Measurements from ENCODE around the gene NIN.
"Not testable (repeated sequence)": the region's sequence is repeated elsewhere in the genome, so short reads cannot be mapped to it uniquely, and the experiment has no call there.

NIN gene

GRCh38 chr14:50719911-50720759 lies 110.8 kb downstream of the NIN start:
- no peak for DNase-seq (ENCODE audit: low read depth in 2 of 3, low spot score in 2 of 3)

DNA sequence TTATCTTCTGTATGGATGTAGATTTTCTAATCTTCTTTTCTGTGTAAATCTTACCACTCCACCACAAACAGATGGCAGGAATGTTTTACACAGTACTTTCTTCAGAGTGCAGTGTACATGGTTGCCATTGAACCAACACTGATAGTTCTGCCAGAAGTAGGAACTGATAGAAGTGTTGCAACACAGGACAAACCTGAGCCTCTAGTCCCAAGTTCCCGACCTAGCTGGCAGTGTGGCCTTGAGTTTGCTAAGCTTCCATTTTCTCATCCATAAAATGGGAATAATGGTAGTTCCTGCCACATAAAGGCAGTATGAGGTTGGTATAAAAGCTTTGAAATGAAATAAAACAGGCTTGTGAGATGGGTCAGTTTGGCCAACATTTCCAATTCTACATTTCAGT lies 112.0 kb downstream of the NIN start:
- DNase-seq (ENCODE audit: low read depth in 2 of 3, low spot score in 2 of 3) = no peak

- DNase-seq (ENCODE audit: low read depth in 2 of 3, low spot score in 2 of 3) = no peak
These were observed 113.2 kb downstream of the NIN start for GRCh38 chr14:50717811-50718210.

GRCh38 chr14:50714450-50715073 lies 116.4 kb downstream of the NIN start:
- no peak for DNase-seq (ENCODE audit: low read depth in 2 of 3, low spot score in 2 of 3)

DNA sequence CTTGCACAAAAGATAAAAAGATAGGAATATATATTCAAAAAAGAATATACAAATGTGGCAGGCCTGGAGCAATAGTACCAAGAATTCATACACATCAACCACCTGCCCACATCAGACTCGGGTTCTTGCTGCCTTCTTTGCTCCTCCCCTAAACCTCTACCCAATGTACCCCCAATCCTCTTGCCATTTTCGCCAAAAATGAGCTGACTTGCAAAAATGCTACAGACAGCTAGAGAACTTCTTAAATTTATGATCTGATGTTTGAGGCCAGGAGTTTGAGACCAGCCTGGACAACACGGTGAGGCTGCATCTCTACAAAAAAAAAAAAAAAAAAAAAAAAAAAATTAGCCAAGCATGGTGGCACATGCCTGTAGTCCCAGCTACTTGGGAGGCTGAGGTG lies 119.9 kb downstream of the NIN start:
- no peak for DNase-seq (ENCODE audit: low read depth in 2 of 3, low spot score in 2 of 3)

- no peak for DNase-seq (ENCODE audit: low read depth in 2 of 3, low spot score in 2 of 3)
These were observed 125.9 kb downstream of the NIN start for GRCh38 chr14:50705026-50705593.

DNA sequence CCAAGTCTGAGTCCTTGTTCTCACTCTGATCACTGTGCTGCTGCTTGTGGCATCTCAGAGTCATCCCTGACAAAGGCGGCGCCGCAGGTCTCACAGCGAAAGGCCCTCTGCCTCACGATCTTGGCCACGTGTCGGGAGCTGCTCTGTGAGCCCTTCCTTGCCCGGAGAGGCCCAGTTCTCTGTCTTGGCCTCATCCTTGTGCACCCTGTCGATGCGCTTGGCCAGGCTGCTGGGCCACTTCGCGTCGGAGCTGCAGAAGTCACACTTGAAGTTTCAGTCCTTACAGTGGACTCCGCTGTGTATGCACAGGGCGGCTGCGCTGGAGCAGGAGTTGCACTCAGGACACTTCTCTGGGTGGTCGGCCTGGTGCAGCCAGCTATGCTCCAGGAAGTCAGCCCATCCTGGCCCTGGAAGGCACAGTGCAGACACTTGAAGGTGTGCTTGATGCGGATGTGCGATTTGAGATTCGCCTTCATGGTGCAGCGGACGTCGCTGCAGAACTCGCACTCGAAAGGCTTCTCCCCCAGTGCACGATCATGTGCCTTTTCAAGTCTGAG lies 126.4 kb downstream of the NIN start:
- no peak for DNase-seq (ENCODE audit: low read depth in 2 of 3, low spot score in 2 of 3)

- DNase-seq (ENCODE audit: low read depth in 2 of 3, low spot score in 2 of 3) = no peak
These were observed 133.2 kb downstream of the NIN start for GRCh38 chr14:50697659-50698290.

- DNase-seq (ENCODE audit: low read depth in 2 of 3, low spot score in 2 of 3) = not testable (repeated sequence)
These were observed 136.7 kb downstream of the NIN start for GRCh38 chr14:50694260-50694659.

DNA sequence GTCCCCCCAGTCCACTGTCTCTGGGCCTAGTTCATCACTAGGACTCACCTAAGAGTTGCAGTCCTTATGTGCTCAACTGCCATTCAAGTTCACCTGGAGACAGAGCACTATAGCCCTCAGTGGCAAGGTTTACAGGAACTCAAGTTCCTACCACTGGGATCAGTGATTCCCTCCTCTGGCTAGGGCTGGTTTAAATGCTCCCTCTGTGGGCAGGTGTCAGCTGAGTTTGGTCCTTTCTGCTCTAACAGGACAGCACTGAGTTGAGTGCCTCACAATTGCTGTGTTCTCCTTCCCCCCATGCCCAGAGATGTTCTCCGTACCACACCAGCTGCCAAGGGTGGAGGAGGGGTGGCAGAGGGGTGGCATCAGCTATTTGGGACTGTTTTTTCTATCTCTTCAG lies 142.1 kb downstream of the NIN start:
- DNase-seq (ENCODE audit: low read depth in 2 of 3, low spot score in 2 of 3) = no peak

DNA sequence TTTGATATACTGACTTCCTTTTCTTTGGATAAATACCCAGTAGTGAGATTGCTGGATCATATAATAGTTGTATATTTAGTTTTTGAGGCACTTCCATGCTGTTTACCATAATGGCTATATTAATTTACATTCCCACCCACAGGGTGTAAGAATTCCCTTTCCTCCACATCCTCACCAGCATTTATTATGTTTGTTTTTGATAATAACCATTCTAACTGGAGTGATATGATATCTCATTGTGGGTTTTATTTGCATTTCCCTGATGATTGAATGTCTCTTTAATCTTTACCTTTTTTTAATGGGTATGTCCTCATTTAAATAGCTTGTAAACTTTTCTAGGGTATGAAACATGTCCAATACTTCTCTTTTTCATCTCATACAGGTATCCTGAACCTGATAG lies 151.3 kb downstream of the NIN start:
- no peak for DNase-seq (ENCODE audit: low read depth in 2 of 3, low spot score in 2 of 3)

DNA sequence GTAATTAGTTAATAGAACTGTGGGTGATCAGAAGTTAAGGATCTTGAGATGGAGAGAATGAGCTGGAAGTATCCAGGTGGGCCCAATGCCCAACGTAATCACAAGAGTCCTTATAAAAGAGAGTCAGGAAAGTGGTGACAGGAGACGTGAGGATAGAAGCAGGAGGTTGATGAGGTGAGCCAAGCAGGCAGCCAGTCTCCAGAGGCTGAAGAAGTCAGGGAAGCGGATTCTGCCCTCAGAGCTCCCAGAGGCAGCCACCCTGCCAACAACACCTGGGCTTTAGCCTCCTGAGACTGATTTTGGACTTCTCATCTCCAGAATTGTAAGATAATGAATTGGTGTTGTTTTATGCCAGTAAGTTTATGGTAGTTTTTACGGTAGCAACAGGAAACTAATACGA lies 152.8 kb downstream of the NIN start:
- DNase-seq (ENCODE audit: low read depth in 2 of 3, low spot score in 2 of 3) = no peak

DNA sequence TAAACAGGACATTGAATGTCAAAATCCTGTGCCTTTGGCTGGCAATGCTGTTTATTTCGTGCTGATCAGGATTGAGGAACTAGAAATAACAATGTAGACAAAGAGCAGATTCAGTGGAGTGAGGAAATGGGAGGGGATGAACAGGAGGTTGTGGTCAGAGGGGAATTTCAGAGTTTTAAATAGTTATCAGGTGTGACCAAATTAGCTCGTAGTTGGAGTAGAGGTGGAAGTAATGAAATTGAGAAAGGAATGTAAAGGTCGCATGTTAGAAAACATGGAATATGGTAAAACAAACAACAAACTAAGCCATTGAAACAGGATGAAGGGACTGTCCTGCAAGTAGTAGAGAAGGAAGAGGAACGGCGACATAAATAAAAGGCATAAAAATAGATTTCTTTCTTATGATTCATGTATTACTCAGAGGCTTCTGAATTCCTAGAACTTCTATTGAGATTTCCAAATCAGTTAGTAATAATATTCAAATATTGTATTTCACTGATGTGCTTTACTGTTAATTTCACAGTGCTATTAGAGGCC lies 153.4 kb downstream of the NIN start:
- no peak for DNase-seq (ENCODE audit: low read depth in 2 of 3, low spot score in 2 of 3)

DNA sequence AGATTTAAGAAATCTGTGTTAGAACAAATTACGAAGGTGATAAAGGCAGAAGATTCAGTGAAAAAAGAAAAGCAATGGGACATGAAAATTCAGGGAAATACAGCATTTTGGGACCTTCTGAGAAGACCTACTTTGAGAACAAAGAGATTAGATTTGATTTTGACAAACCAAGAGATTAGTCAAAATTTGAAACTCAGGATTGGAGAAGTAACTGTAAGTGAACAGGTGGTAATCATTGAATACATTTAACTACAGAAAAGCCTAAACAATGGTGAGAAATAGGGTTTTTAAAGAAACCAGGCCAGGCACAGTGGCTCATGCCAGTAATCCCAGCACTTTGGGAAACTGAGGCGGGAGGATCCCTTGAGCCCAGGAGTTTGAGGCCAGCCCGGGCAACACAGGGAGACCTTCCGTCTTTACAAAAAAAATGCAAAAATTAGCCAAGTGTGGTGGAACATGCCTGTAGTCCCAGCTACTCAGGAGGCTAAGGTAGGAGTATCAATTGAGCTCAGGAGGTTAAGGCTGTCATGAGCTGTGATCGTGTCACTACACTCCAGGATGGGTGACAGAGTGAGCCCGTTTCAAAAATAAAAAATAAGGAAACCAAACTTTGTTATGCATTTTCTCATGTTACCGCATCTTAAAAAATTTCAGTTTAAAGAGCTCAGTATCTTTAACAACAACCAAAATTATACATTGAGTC lies 154.0 kb downstream of the NIN start:
- no peak for DNase-seq (ENCODE audit: low read depth in 2 of 3, low spot score in 2 of 3)

- no peak for DNase-seq (ENCODE audit: low read depth in 2 of 3, low spot score in 2 of 3)
These were observed 155.4 kb downstream of the NIN start for GRCh38 chr14:50675597-50675996.

DNA sequence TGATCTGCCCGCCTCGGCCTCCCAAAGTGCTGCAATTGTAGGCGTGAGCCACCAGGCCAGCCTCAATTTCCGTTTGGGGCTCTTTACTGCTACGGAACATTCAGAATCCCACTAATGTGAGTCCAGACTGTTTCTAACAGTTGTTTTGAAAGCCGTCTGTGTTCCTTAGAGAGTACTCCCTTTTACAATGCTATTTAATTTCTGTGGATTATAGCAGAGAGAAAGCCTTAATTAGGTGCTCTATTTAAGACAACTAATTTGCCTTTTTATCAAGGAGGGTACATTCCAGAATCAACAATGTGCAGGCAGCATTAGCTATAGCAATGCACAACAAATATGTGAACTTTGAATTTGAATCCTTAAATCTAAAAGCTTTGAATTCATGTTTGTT lies 160.1 kb downstream of the NIN start:
- DNase-seq (ENCODE audit: low read depth in 2 of 3, low spot score in 2 of 3) = no peak

DNA sequence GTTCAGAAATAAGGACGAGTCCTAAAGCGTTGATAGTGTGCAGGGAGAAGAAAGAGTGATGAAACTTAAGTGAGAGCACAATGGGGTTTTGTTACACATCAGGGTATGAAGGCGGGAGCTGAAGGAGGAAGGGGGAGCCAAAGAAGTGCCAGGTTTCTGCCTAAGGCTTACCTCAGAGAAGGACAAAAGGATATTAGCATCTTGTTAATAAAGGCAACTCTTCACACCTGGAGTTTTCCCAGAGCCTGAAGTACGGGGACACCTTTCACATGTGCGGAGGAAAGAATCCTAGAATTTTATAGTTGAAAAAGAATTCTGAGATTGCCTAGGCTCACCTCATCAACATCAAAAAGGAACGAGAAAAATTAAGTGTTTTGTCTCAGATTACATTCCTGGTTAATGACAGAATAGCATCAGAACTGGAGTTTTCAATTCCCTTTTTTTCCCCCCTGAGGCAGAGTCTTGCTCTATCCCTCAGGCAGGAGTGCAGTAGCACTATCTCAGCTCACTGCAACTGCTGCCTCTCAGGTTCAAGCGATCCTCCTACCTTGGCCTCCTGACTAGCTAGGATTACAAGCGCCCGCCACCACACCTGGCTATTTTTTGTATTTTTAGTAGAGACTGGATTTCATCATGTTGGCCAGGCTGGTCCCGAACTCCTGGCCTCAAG lies 160.6 kb downstream of the NIN start:
- DNase-seq (ENCODE audit: low read depth in 2 of 3, low spot score in 2 of 3) = no peak
